ENCODE data around the gene ADARB1. TPM values are rescaled to one million over a fixed set of nuclear protein-coding genes. Genes with fewer than 3 reads are reported as not detected.

Gene ADARB1
- polyA plus RNA-seq, 1 donor, result 24.0 TPM

- DNase-seq, result no peak
Measured at GRCh38 chr21:45177039-45177438, 102.7 kb downstream of the ADARB1 start.

- no peak for DNase-seq
Measured at GRCh38 chr21:45178070-45178608, 103.8 kb downstream of the ADARB1 start.

DNA sequence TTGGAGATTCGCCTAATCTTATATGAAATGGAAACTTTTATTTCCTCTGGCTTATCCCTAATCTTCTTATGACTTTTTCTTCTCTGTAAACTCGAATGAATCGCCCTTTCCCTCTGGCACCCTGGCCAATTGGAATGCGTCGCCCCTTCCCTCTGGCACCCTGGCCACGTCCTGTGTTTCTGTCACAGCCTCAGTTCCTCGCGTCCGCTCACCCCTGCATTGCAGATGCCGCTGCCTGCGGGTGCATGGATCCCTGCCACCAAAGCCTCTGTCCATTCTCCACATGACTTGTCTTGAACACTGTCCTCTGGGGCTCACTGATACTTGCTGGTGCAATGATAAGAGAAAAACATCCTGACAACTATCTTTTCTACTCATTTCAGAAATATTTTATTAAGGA, 104.6 kb downstream of the ADARB1 start:
- no peak for DNase-seq

GRCh38 chr21:45179568-45180245, 105.3 kb downstream of the ADARB1 start:
- no peak for DNase-seq

- no peak for DNase-seq
Measured at GRCh38 chr21:45180246-45180599, 105.8 kb downstream of the ADARB1 start.

- DNase-seq, result no peak
Measured at GRCh38 chr21:45182958-45183357, 108.6 kb downstream of the ADARB1 start.

- no peak for DNase-seq
Measured at GRCh38 chr21:45183852-45184251, 109.5 kb downstream of the ADARB1 start.

DNA sequence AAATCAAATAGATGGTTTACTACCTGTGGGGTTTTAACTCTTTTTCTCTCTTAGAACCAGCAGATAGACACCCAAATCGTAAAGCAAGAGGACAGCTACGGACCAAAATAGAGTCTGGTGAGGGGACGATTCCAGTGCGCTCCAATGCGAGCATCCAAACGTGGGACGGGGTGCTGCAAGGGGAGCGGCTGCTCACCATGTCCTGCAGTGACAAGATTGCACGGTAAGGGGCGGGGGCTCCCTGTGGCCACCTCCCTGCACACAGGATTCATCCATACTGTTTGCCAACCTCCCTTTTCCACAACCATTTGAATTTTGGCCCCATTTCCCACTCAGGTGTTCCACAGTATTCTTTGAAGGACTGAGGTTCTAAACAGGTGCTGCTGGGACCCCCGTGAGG, 110.5 kb downstream of the ADARB1 start:
- DNase-seq, result no peak

DNA sequence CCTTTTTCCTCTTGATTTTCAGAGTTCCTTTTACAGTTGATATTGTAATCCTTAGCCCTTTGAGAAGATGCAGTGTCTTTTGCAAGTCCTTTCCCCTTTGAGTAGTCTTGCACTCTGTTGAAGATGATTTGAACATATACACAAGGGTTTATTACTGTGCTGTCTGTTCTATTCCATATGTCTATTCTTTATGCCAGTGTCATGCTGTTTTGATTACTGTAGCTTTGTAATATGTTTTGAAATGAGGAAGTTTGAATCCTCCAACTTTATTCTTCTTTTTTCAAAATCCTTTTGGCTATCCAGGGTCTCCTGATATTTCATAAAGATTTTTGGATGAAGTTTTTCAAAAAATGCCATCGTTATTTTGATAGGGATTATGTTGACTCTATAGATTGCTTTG, 112.3 kb downstream of the ADARB1 start:
- DNase-seq, result no peak

- no peak for DNase-seq
Measured at GRCh38 chr21:45187646-45188045, 113.3 kb downstream of the ADARB1 start.

DNA sequence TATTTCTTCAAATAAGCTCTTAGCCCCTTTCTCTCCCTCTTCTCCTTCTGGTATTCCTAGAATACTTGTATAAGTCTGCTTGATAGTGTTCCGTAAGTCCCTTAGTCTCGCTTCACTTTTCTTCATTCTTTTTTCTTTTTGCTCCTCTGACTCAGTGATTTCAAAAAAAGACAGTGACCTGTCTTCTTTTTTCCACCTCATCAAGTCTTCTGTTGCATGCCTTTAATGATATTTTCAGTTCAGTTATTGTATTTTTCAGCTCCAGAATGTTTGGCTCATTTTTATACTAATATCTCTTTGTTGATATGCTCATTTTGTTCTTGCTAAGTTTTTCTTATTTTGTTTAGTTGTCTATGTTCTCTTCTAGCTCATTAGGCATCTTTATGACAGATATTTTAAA, 115.6 kb downstream of the ADARB1 start:
- DNase-seq, result no peak

GRCh38 chr21:45192332-45192731, 118.0 kb downstream of the ADARB1 start:
- DNase-seq, result no peak

GRCh38 chr21:45196620-45197019, 122.2 kb downstream of the ADARB1 start:
- no peak for DNase-seq

DNA sequence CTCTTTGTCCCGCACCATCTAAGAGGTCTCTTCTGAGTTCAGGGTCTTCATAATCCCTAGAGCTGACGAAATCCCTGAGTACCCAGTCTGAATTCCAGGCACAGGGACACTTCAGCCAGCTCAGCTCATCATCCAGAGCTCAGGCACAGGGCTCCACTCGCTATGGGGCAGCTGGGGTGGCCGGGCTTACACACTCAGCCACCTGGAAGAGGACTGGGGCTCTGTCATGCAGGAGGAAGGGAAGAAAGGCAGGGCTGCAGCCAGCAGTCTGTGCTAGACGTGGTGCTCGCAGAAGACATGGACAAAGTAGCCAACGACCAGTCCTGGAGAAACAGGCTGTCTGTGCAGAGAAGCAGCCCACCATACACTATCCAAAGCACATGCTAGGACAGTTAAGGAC, 124.8 kb downstream of the ADARB1 start:
- DNase-seq, result no peak

DNA sequence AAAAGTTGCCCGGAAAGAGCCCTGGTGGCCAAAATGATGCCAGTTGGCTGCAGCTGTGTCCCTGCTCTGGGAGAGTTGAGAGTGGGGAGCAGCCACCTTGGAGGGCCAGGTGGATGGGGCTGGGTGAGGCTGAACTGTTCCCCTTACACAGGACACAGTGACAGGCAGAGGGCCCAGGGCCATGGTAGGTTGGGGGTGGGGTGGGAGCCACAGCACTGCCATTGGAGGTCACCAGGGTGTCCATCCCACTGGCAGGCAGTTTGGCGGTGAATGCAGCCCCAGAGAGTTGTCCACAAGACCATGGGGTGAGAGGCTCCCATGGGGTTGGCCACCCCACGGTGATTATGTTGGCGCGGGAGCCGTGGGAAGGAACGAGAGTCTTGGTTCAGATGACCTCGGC, 125.7 kb downstream of the ADARB1 start:
- DNase-seq, result no peak

GRCh38 chr21:45200581-45201296, 126.4 kb downstream of the ADARB1 start:
- DNase-seq, result no peak

GRCh38 chr21:45202344-45202743, 128.0 kb downstream of the ADARB1 start:
- DNase-seq, result no peak

DNA sequence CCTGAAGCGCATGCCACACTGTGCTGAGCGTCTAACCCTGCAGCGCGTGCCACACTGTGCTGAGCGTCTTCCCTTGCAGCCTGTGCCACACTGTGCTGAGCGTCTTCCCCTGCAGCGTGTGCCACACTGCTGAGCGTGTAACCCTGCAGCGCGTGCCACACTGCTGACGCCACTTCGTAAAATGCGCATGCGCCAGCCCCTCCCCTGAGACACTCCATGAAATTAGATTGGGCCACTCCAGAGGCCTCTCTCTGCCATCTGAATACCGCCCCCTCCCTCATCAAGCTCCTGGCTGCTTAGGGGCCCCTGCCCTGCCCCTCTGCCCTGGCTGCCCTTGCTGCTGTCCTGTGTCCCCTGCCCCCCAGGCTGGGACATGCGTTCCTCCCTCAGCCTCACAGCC, 128.5 kb downstream of the ADARB1 start:
- DNase-seq, result no peak

DNA sequence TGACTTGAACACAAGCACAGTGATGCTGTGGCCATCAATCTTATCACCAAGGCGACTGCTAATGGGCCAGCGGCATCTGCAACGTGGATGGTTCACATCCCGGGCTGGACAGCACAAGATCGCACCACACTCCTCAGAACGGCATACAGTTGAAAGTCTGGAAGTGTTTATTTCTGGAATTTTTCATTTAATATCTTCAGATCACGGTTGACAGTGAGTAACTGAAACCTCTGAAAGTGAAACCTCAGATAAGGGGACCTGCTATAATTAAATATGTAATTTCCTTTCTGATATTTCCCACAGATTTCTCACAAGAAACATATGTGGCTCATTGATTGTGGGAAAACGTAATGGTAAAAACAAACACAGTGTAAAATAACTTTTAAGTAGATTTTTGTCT, 129.6 kb downstream of the ADARB1 start:
- DNase-seq, result no peak

- DNase-seq, result no peak
Measured at GRCh38 chr21:45204395-45204794, 130.0 kb downstream of the ADARB1 start.

- no peak for DNase-seq
Measured at GRCh38 chr21:45207839-45208626, 133.7 kb downstream of the ADARB1 start.

DNA sequence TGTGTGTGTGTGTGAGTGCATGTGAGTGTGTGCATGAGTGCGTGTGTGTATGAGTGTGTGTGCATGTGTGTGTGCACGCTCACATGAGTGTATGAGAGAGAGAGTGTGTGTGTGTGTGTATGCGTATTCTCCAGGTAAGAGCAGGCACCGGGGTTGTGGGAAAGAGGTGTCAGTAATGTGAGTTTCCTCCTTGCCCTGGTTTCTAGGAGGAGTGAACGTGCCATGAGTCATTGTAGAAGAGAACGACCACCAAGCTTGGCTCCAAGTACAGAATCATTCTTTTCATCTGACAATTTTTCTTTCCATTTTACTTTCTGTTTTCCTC, 134.2 kb downstream of the ADARB1 start:
- DNase-seq, result no peak

- DNase-seq, result no peak
Measured at GRCh38 chr21:45209046-45209445, 134.7 kb downstream of the ADARB1 start.
